WERI-Rb-1 (cell line): ENCODE results near the gene NLGN1.
A peak's percentile ranks its signal among the peaks of the same experiment; 100 is the strongest.

Source experiments
- DNase-seq: peaks from one replicate; pipeline ENCODE4 v3.0.0-alpha.2; 2020
- H3K27ac ChIP-seq: fragments of 250-450 bp; sonication (Bioruptor Pico); 2 replicates; pipeline ENCODE4 v1.5.1; 2020; ENCODE audit warnings: mild to moderate bottlenecking, moderate library complexity
- H3K27me3 ChIP-seq: fragments of 250-450 bp; sonication (Bioruptor Pico); 2 replicates; pipeline ENCODE4 v1.5.1; 2021; ENCODE audit warnings: mild to moderate bottlenecking, low read depth, moderate library complexity; ENCODE audit not compliant: insufficient read depth, severe bottlenecking
- H3K36me3 ChIP-seq: fragments of 250-450 bp; sonication (Bioruptor Pico); 2 replicates; pipeline ENCODE4 v1.5.1; 2020; ENCODE audit warnings: mild to moderate bottlenecking, moderate library complexity
- H3K4me3 ChIP-seq: 2 replicates; pipeline ENCODE4 v1.5.1; 2011; ENCODE audit warnings: low read depth, mild to moderate bottlenecking, control low read depth, low read length
- H3K9me3 ChIP-seq: fragments of 250-450 bp; sonication (Bioruptor Pico); 2 replicates; pipeline ENCODE4 v1.5.1; 2021; ENCODE audit warnings: mild to moderate bottlenecking, moderate library complexity; ENCODE audit not compliant: severe bottlenecking
- CTCF ChIP-seq: IDR thresholded peaks from 2 replicates; pipeline ENCODE4 v1.5.1; 2011; ENCODE audit warnings: low read depth, mild to moderate bottlenecking, control low read depth, inconsistent platforms, low read length

NLGN1 gene

GRCh38 chr3:173411375-173411973, 13.9 kb downstream of the NLGN1 start:
- no peaks in the 10 kb centered on the region for H3K36me3 ChIP-seq
- no peak overlapping the region for H3K4me3 ChIP-seq
- no peak overlapping the region for H3K27ac ChIP-seq
- no peaks in the 10 kb centered on the region for H3K27me3 ChIP-seq
- peak; percentile 12 for DNase-seq
- peak; percentile 22; the same call in 1 of the 2 replicates for TF ChIP-seq CTCF
- no peaks in the 10 kb centered on the region for H3K9me3 ChIP-seq

GRCh38 chr3:173416070-173416469, 18.5 kb downstream of the NLGN1 start:
- Histone ChIP-seq H3K27me3 (no peaks in the 10 kb centered on the region), H3K4me3 (no peak overlapping the region), H3K27ac (no peak overlapping the region), H3K9me3 (no peaks in the 10 kb centered on the region), H3K36me3 (no peaks in the 10 kb centered on the region)
- TF ChIP-seq CTCF: no peak
- DNase-seq: no peak

GRCh38 chr3:173429076-173429475, 31.5 kb downstream of the NLGN1 start:
- no peak for DNase-seq
- H3K27ac ChIP-seq: no peak overlapping the region
- H3K27me3 ChIP-seq: no peaks in the 10 kb centered on the region
- H3K36me3 ChIP-seq: no peaks in the 10 kb centered on the region
- H3K4me3 ChIP-seq: no peak overlapping the region
- no peaks in the 10 kb centered on the region for H3K9me3 ChIP-seq
- no peak for TF ChIP-seq CTCF

- no peak for TF ChIP-seq CTCF
- no peak for DNase-seq
- no peak overlapping the region for H3K27ac ChIP-seq
- H3K4me3 ChIP-seq: no peak overlapping the region
- no peaks in the 10 kb centered on the region for H3K9me3 ChIP-seq
- H3K36me3 ChIP-seq: no peaks in the 10 kb centered on the region
- no peaks in the 10 kb centered on the region for H3K27me3 ChIP-seq
Measured at GRCh38 chr3:173429527-173429926, 32.0 kb downstream of the NLGN1 start.

- Histone ChIP-seq H3K36me3 (no peaks in the 10 kb centered on the region), H3K9me3 (no peaks in the 10 kb centered on the region), H3K27ac (no peak overlapping the region), H3K4me3 (no peak overlapping the region), H3K27me3 (no peaks in the 10 kb centered on the region)
- no peak for TF ChIP-seq CTCF
- DNase-seq: no peak
Measured at GRCh38 chr3:173430576-173430975, 33.0 kb downstream of the NLGN1 start.

- DNase-seq: no peak
- no peak for TF ChIP-seq CTCF
- no peak overlapping the region for H3K27ac ChIP-seq
Measured at GRCh38 chr3:173439004-173439403, 41.5 kb downstream of the NLGN1 start.

More at GRCh38 chr3:173439004-173439403, 41.5 kb downstream of the NLGN1 start:
- no peaks in the 10 kb centered on the region for H3K9me3 ChIP-seq
- no peaks in the 10 kb centered on the region for H3K36me3 ChIP-seq
- H3K4me3 ChIP-seq: no peak overlapping the region
- no peaks in the 10 kb centered on the region for H3K27me3 ChIP-seq
